Adipocyte (in vitro differentiated cells): ENCODE measurements around the gene SMIM24.
A peak's percentile ranks its signal among the peaks of the same experiment; 100 is the strongest.
"Not testable (repeated sequence)": the region's sequence is repeated elsewhere in the genome, so short reads cannot be mapped to it uniquely, and the experiment has no call there.

Experiments used
- DNase-seq: peaks from one replicate; pipeline ENCODE4 v3.0.0-alpha.2; 2015; ENCODE audit warnings: low read depth
- H3K27me3 ChIP-seq: replicated peaks from 2 replicates; pipeline ENCODE4 v1.7.0; 2013; ENCODE audit warnings: mild to moderate bottlenecking, low read length, moderate library complexity; ENCODE audit not compliant: control insufficient read depth, insufficient read depth
- H3K36me3 ChIP-seq: 2 replicates; pipeline ENCODE4 v1.7.0; 2013; ENCODE audit warnings: low read length, mild to moderate bottlenecking, moderate library complexity; ENCODE audit not compliant: control insufficient read depth, insufficient read depth, severe bottlenecking
- H3K4me1 ChIP-seq: 2 replicates; pipeline ENCODE4 v1.7.0; 2013; ENCODE audit warnings: mild to moderate bottlenecking, low read length, moderate library complexity; ENCODE audit not compliant: control insufficient read depth, insufficient read depth
- H3K4me3 ChIP-seq: 2 replicates; pipeline ENCODE4 v1.7.0; 2013; ENCODE audit warnings: mild to moderate bottlenecking, low read length, moderate library complexity
- H3K9ac ChIP-seq: 2 replicates; pipeline ENCODE4 v1.7.0; 2013; ENCODE audit warnings: mild to moderate bottlenecking, low read length, moderate library complexity
- H3K9me3 ChIP-seq: 2 replicates; pipeline ENCODE4 v1.7.0; 2013; ENCODE audit warnings: mild to moderate bottlenecking, low read length, moderate library complexity; ENCODE audit not compliant: control insufficient read depth

The SMIM24 gene

DNA sequence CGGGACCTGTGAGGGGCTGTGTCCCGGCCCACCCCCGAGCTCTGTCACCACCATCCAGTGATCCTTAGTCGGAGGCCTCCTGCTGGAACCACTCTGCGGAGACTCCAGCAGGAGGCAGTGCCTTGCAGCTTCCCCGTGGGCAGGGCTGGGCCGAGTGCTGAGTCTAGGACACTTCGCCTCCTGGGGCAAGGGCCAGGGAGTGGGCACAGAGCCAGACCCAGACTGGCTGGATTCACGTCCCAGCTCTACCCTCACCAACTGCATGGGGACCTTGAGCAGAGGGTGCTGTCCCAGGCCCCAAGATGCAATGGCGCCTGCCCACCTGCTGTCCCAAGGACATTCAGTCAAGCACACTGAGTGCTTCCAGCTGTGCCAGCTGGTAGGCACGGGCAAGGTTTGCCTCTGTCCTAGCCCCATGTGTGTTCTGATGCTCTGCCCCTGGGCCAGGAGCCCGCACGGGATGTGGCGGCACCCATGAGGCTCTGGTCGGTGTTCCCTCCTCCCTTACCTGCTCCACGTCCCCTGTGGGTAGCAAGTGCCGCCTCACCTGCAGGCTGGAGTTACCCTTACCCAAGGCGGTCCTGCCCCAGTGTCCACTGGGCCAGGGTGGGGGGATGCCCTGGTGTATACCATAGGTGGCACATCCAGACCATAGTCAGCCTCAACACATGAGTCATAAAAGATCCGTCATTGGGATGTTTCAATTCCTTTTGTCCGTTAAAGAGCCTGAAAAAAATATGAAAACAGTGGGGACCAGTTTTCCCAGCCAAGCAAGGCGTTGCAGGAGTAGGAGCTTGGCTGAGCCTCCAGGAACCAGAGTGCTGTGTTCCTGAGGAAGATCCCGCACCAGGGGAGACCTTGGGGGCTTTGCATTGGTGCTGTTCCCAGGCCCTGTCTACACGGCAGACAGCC lies 33.2 kb upstream of the SMIM24 start:
- Histone ChIP-seq H3K4me3 (no peak overlapping the region), H3K4me1 (peaks cover 18% of the 10 kb centered on the region), H3K27me3 (no peaks in the 10 kb centered on the region), H3K9me3 (no peaks in the 10 kb centered on the region), H3K9ac (no peak overlapping the region), H3K36me3 (no peaks in the 10 kb centered on the region)
- DNase-seq, result no peak

DNA sequence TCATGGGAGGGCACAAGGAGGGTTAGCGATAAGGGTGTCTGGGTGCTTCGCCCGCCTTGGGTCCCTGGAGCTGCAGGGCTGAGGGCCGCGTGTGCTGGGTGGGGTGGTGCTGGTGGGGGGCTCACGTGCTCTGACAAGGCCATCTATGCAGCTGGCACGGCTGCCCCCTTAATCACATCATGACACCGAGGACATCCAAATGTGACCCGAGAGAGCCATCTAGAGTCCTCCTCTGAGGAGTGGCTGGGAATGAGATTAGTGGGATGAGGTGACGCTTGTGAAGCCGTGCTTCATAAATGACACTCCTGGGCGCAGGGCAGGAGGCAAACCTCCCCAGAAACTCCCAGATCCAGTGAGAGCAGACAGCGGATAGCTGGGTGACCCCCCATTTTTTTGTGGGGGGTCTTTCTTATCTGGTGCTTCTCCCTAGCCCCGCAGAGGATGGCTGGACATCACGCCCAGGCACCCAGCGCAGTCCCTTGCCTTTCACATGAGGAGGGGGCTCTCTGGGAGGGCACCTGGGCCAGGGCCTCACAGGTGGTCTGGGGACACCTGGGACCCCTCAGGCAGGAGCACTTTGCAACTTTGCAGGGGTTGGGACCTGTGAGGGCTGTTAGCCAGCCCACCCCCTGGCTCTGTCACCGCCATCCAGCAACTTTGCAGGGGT lies 32.4 kb upstream of the SMIM24 start:
- DNase-seq, result no peak
- no peaks in the 10 kb centered on the region for H3K36me3 ChIP-seq
- peaks cover 19% of the 10 kb centered on the region for H3K4me1 ChIP-seq
- H3K9ac ChIP-seq, result no peak overlapping the region
- no peaks in the 10 kb centered on the region for H3K27me3 ChIP-seq
- H3K4me3 ChIP-seq, result no peak overlapping the region
- H3K9me3 ChIP-seq, result no peaks in the 10 kb centered on the region

DNA sequence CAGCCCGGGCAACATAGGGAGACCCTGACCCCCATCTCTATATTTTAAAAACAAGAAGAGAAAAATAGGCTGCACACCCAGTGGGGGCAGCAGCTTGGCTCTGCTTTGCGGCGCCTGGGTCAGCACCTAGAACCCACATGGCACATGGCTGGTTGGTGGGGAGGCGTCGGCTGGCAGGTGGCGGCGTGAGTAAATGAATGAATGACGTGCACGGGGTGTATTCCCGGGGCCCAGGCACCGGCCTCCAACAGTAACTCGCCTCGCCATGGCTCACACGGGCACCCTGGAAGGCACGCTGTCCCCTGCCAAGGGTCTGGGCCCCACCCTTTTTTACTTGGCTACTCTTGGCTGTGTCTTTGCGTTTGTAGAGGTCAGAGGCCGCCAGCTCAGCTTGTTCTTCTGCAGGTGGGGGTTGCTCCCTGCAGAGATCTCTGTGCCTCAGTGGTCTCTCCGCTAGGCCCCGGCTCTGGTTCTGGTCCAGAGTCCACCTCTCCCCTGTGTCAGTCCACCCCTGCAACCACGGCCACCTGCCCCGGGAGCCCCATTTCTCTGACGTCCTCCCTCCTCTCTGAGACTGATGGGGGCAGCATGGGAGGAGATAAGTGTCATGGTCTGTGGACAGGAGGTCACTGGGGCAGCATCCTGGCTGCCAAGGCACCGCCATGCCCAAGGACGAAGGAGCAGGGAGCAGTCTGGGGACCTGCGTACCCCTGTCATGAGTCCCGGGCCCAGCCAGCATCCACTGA lies 31.4 kb upstream of the SMIM24 start:
- Histone ChIP-seq H3K27me3 (no peaks in the 10 kb centered on the region), H3K36me3 (no peaks in the 10 kb centered on the region), H3K9me3 (no peaks in the 10 kb centered on the region), H3K4me3 (no peak overlapping the region), H3K9ac (no peak overlapping the region), H3K4me1 (peaks cover 25% of the 10 kb centered on the region)
- no peak for DNase-seq

DNA sequence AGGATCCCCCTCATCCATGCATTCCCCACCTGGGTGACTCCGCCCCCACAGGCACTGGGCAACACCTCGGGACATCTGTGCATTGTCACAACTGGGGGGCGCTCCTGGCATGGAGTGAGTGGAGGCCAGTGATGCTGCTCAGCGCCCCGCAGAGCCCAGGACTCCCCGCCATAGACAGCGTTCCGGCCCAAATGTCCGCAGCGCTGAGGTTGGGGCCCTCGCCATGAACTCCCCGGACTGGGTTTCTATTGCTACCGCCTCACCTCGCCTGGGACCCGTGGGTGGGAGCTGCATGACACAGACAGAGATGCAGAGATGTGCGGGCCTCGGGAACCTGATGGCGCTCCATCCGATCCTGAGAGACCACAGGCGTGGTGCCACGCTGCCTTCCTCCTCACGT lies 30.4 kb upstream of the SMIM24 start:
- DNase-seq, result no peak
- peaks cover 25% of the 10 kb centered on the region for H3K4me1 ChIP-seq
- no peak overlapping the region for H3K9ac ChIP-seq
- no peaks in the 10 kb centered on the region for H3K27me3 ChIP-seq
- H3K36me3 ChIP-seq, result no peaks in the 10 kb centered on the region
- no peaks in the 10 kb centered on the region for H3K9me3 ChIP-seq
- H3K4me3 ChIP-seq, result no peak overlapping the region

DNA sequence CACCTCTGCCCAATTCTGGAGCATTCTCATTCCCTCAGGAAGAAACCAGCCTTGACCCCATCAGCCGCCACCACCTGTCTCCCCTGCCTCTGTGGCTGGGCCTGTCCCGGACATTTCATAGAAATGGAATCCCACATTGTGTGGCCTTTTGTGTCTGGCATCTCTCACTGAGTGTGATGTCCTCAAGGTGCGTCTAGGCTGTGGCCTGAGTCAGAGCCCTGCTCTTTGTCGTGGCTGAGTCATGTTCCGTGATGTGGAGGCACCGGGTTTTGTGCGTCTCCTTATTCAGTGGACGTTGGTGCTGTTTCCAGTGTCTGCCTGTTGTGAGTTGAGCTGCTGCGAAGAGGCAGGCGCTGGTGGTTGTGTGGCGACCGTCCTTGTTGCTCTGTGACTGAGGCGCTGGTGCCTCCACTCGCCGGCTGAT lies 29.3 kb upstream of the SMIM24 start:
- peaks cover 23% of the 10 kb centered on the region for H3K4me1 ChIP-seq
- no peaks in the 10 kb centered on the region for H3K27me3 ChIP-seq
- no peaks in the 10 kb centered on the region for H3K36me3 ChIP-seq
- no peak overlapping the region for H3K9ac ChIP-seq
- no peak overlapping the region for H3K4me3 ChIP-seq
- peak; percentile 24 for DNase-seq
- no peaks in the 10 kb centered on the region for H3K9me3 ChIP-seq

DNA sequence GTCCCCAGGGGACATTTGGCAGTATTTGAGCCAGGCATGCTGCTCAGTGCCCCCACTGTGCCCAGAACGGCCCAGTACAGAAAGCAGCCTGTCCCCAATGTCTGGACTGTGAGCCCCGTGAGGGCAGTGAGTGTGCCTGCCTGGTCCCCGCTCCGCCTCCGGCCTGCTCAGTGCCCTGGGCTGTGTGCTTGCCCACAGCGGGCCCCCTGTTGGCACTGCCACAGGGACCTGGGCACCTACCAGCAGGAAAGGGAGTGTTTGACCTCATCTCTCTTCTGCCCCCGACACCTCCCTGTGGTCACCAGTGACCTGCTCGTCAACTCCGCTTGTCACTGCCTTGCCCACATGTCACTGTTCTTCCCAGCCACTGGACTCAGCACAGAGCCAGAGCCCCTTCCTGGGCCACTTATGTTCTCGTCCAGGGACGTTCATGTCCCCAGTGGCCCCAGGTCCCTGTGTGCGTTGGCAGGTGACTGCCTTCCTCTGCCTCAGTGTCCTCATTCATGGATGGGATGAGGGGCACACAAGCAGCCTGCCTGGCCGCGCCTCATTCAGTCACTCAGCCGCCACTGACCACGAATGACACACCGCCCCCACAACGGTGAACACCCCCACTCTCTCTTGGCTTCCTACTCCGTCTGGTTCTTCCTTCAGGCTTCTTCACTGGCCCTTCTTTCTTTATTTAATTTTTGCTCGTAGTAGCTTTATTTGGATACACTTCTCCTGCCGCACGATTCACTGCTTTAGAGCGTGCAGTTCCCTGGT lies 28.6 kb upstream of the SMIM24 start:
- DNase-seq, result no peak
- H3K4me3 ChIP-seq, result no peak overlapping the region
- H3K9ac ChIP-seq, result no peak overlapping the region
- H3K9me3 ChIP-seq, result no peaks in the 10 kb centered on the region
- H3K27me3 ChIP-seq, result no peaks in the 10 kb centered on the region
- no peaks in the 10 kb centered on the region for H3K36me3 ChIP-seq
- H3K4me1 ChIP-seq, result peaks cover 18% of the 10 kb centered on the region

DNA sequence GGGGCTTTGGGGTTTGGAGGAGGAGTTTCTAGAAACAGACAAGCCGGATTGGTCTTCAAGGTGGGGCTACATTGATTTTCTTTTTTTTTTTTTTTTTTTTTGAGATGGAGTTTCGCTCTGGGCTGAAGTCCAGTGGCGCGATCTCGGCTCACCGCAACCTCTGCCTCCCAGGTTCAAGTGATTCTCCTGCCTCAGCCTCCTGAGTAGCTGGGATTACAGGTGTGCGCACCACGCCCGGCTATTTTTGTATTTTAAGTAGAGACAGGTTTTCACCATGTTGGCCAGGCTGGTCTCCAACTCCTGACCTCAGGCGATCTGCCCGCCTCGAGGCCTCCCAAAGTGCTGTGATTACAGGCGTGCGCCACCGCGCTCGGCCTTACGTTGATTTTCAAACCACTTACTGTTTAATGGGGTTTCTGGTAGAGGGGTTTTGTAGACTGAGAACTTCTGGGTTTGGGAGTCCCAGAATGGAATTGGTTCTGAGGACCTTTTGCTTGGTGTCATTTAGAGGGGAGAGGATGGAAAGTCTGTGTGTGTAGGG lies 27.9 kb upstream of the SMIM24 start:
- DNase-seq, result peak; percentile 17
- not testable (repeated sequence) for H3K36me3 ChIP-seq, H3K9me3 ChIP-seq, H3K4me3 ChIP-seq, H3K9ac ChIP-seq, H3K27me3 ChIP-seq
- peaks cover 14% of the 10 kb centered on the region for H3K4me1 ChIP-seq

DNA sequence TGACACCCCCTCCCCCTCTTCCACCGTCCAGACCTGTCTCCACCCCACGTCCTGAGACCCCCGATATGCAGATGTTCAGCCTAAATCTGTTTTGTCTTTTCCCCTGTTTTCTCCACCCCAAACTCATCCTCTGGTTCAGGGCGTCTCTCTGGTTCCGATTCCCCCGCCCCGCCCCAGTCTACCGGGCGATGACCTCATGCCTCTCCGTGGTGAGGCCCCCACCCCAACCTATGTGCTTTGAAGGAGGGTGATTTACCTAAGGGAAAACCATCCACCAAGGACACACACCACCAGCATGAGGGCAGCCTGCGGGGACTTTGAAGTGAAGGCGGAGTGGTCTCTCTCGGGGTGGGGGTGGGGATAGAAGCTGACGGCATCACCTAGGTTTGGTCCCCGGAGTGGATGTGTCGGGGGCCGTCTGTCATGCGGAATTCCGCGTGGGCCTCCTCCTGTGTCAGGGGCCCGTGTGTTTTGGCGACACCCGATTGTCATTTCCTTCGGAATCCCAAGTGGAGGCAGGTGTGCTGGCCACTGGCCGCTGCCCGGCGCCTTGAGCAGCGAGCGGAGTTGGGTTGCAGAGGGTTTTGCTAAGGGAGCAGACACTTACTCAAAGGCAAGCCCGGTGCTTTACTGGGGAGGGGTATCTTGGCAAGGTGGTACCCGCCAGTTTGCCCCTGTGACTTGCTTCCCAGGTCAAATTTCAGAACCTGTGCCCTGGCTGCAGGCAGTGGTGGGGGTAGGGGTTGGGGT lies 27.2 kb upstream of the SMIM24 start:
- DNase-seq, result peak; percentile 54
- Histone ChIP-seq H3K27me3 (no peaks in the 10 kb centered on the region), H3K4me1 (peaks cover 10% of the 10 kb centered on the region), H3K9ac (peak overlapping the region; percentile 89), H3K9me3 (no peaks in the 10 kb centered on the region), H3K36me3 (no peaks in the 10 kb centered on the region), H3K4me3 (peak overlapping the region; percentile 85)

DNA sequence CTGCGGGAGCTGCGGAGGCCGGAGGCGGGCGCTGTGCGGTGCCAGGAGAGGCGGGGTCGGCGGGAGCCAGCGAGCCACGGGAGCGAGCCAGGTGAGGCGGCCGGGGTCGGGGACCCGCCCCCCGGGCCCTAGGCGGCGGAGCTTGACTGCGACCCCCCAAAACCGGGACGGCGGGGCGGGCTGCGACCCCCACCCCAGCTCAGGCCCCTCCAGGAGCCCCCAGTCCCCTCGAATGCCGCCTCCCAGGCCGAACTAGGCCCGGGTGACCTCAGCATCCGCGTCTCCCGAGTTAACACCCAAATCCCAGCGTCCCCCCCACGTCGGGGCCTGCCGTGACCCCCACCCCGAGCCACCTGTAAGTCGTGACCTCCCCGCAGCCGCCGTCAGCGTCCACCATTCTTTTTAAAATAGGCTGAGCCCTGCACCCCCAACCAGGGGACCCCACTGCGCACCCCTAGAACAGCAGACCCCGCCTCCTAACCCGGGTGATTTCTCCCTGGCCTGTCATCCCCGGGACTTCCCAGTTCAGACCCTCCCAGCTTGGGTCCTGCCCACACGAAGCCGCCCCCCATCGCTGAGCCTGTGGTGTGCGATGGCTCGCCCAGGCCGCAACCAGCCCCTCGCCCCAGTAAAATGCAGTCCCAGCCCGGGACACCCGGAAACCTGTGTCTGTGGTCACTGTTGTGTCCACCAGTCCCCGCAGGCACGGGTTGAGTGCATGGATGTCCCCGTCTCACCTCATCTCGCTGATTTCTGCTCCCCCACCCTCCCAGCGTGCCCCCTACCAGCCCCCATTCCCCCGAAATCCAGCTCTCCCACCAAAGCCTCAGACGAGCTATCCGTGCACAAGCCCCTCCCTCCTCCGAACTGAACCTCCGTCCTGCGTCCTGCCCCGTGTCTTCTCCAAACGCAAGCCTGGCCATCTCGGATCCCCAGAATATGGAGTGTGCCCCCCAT lies 26.3 kb upstream of the SMIM24 start:
- peak overlapping the region; percentile 85 for H3K4me3 ChIP-seq
- peaks cover 10% of the 10 kb centered on the region for H3K4me1 ChIP-seq
- H3K36me3 ChIP-seq, result no peaks in the 10 kb centered on the region
- H3K9ac ChIP-seq, result peak overlapping the region; percentile 89
- no peaks in the 10 kb centered on the region for H3K27me3 ChIP-seq
- DNase-seq, result peak; percentile 60
- no peaks in the 10 kb centered on the region for H3K9me3 ChIP-seq
